HepG2 (cell line): ENCODE data around the gene COL5A1. TPM values are rescaled to one million over a fixed set of nuclear protein-coding genes. Genes with fewer than 3 reads are reported as not detected.

Source experiments
- ATAC-seq: fragments of 200-7000 bp; cut with Tn5 transposase; 3 replicates; pipeline ENCODE4 v1.9.1; 2020; ENCODE audit warnings: mild to moderate bottlenecking, moderate library complexity
- BruUV-seq: library from RNA; stranded (reverse); fragments of 400-500 nt; replicated peaks from 2 replicates; lab custom pipeline; 2021; lab: Mats Ljungman, UMichigan
- CTCF ChIA-PET: fragments of 300-600 bp; formaldehyde crosslinking; extraction: SDS; loops from one replicate; lab custom pipeline; 2021; ENCODE audit warnings: low total read pairs, inconsistent platforms, low intra/inter-chr PET ratio; lab: Yijun Ruan, JAX
- POLR2A ChIA-PET: fragments of 350-600 bp; sonication (Branson Sonifier 250); formaldehyde crosslinking; loops from one replicate; lab custom pipeline; 2020; ENCODE audit warnings: antibody characterized with exemption, inconsistent platforms; lab: Yijun Ruan, JAX
- DNase-seq: peaks from one replicate; pipeline ENCODE4 v3.0.0-alpha.2; 2015; ENCODE audit warnings: low spot score
- FAIRE-seq: peaks from 3 replicates; lab custom pipeline; 2011; peaks lifted over from hg19 to GRCh38; lab: Jason Lieb, UNC
- H2AFZ ChIP-seq: one replicate; pipeline ENCODE4 v1.6.1; 2011; ENCODE audit warnings: low read length, inconsistent platforms
- H3K27ac ChIP-seq: fragments of 300-600 bp; 3 replicates; pipeline ENCODE4 v1.8.0; 2011; ENCODE audit warnings: mixed run types, mild to moderate bottlenecking, mixed read lengths, low read length, inconsistent platforms; ENCODE audit not compliant: insufficient read depth; ENCODE audit errors: extremely low read length
- H3K27me3 ChIP-seq, 2 experiments: fragments of 200-600 bp in 1 of 2; 2 replicates in 1 of 2; 3 replicates in 1 of 2; pipeline versions ENCODE4 v1.6.0 to v1.8.0; 2011; ENCODE audit warnings: low read length in 2 of 2, mild to moderate bottlenecking in 2 of 2, moderate library complexity in 2 of 2, inconsistent platforms in 1 of 2; ENCODE audit not compliant: insufficient read depth in 2 of 2, control insufficient read depth in 1 of 2
- H3K36me3 ChIP-seq, 2 experiments: fragments of 200-600 bp in 1 of 2; replicated peaks in 1 of 2; 2 replicates in 1 of 2; 3 replicates in 1 of 2; pipeline versions ENCODE4 v1.5.1 to v1.8.0; 2011; ENCODE audit warnings: low read length in 2 of 2, inconsistent platforms in 1 of 2; ENCODE audit not compliant: insufficient read depth in 2 of 2, control insufficient read depth in 1 of 2
- H3K4me1 ChIP-seq: 2 replicates; pipeline ENCODE4 v1.5.1; 2012; ENCODE audit warnings: low read length, inconsistent platforms; ENCODE audit not compliant: insufficient read depth
- H3K4me2 ChIP-seq: 2 replicates; pipeline ENCODE4 v1.6.0; 2011; ENCODE audit warnings: low read depth, low read length, inconsistent platforms
- H3K4me3 ChIP-seq, 3 experiments: fragments of 200-600 bp in 1 of 3; sonication (generic), shearing (Covaris generic) in 1 of 3; replicated peaks in 1 of 3; 2 replicates each; pipeline ENCODE4 v1.5.1; 2011 to 2016; ENCODE audit warnings: low read length in 3 of 3, inconsistent platforms in 2 of 3, low read depth in 2 of 3, mild to moderate bottlenecking in 2 of 3, control low read depth in 1 of 3, mixed read lengths in 1 of 3; ENCODE audit not compliant: insufficient read depth in 1 of 3
- H3K79me2 ChIP-seq: one replicate; pipeline ENCODE4 v1.6.1; 2011; ENCODE audit warnings: low read length, inconsistent platforms; ENCODE audit not compliant: insufficient read depth
- H3K9ac ChIP-seq: 2 replicates; pipeline ENCODE4 v1.6.0; 2011; ENCODE audit warnings: mild to moderate bottlenecking, low read depth, low read length, inconsistent platforms; ENCODE audit not compliant: insufficient read depth
- H3K9me3 ChIP-seq: 2 replicates; pipeline ENCODE4 v1.5.1; 2012; ENCODE audit warnings: mild to moderate bottlenecking, low read length
- H4K20me1 ChIP-seq: 2 replicates; pipeline ENCODE4 v1.6.0; 2011; ENCODE audit warnings: inconsistent platforms, mild to moderate bottlenecking, low read length, moderate library complexity; ENCODE audit not compliant: insufficient read depth
- ELF3 ChIP-seq: IDR thresholded peaks from 2 replicates; pipeline ENCODE4 v1.6.1; 2016; ENCODE audit warnings: missing genetic modification reagents, missing compliant biosample characterization
- EZH2 ChIP-seq: conservative IDR thresholded peaks from 2 replicates; pipeline ENCODE4 v1.6.1; 2012; ENCODE audit warnings: mild to moderate bottlenecking, low read depth, low read length, moderate library complexity
- KDM2A ChIP-seq: sonication (generic); formaldehyde crosslinking; IDR thresholded peaks from 2 replicates; pipeline ENCODE4 v1.4.0; 2020; ENCODE audit warnings: low read depth, missing genetic modification reagents, borderline replicate concordance
- MYC ChIP-seq: sonication (generic); formaldehyde crosslinking; IDR thresholded peaks from 2 replicates; pipeline ENCODE4 v1.9.0; 2021; ENCODE audit warnings: missing genetic modification reagents, borderline replicate concordance
- NFKB2 ChIP-seq: sonication (generic); formaldehyde crosslinking; IDR thresholded peaks from 2 replicates; pipeline ENCODE4 v1.4.0; 2020; ENCODE audit warnings: missing genetic modification reagents, borderline replicate concordance
- RAD21 ChIP-seq: fragments of 450-650 bp; formaldehyde crosslinking; IDR thresholded peaks from 2 replicates; pipeline ENCODE4 v1.5.0; 2020; ENCODE audit warnings: mild to moderate bottlenecking
- RARA ChIP-seq: IDR thresholded peaks from 2 replicates; pipeline ENCODE4 v1.6.1; 2016; ENCODE audit warnings: missing genetic modification reagents, missing compliant biosample characterization
- SMC3 ChIP-seq: IDR thresholded peaks from 2 replicates; pipeline ENCODE4 v1.6.1; 2011; ENCODE audit warnings: low read length, improper control_type of control experiment
- STAG1 ChIP-seq: sonication (generic); formaldehyde crosslinking; IDR thresholded peaks from 2 replicates; pipeline ENCODE4 v1.4.0; 2020; ENCODE audit warnings: missing genetic modification reagents
- TCF12 ChIP-seq, 2 experiments: fragments of 450-650 bp in 1 of 2; sonication (generic) in 1 of 2; formaldehyde crosslinking in 1 of 2; IDR thresholded peaks; 2 replicates each; pipeline versions ENCODE4 v1.6.1 to v1.8.0; 2017 to 2022; ENCODE audit warnings: antibody characterized with exemption in 1 of 2, mild to moderate bottlenecking in 1 of 2, missing genetic modification reagents in 1 of 2, moderate library complexity in 1 of 2
- XRCC5 ChIP-seq: fragments of 200-400 bp; formaldehyde crosslinking; optimal IDR thresholded peaks from 2 replicates; pipeline ENCODE3; 2017; ENCODE audit warnings: mild to moderate bottlenecking, low read length
- YY1 ChIP-seq: IDR thresholded peaks from 2 replicates; pipeline ENCODE4 v1.6.1; 2011; ENCODE audit warnings: low read length, low read depth, moderate library complexity, mild to moderate bottlenecking; ENCODE audit not compliant: insufficient read depth, insufficient replicate concordance
- ZSCAN21 ChIP-seq: sonication (generic); formaldehyde crosslinking; IDR thresholded peaks from 2 replicates; pipeline ENCODE4 v1.8.0; 2022; ENCODE audit warnings: mild to moderate bottlenecking, missing genetic modification reagents, moderate library complexity, borderline replicate concordance
- WGBS: methylation state at CpG from one replicate; pipeline ENCODE4 v1.1.6; 2017; ENCODE audit warnings: low lambda C conversion rate; 5-methylcytosine and 5-hydroxymethylcytosine counted together
- in situ Hi-C: cut with HindIII; loops from 2 replicates; pipeline ENCODE4 v1.10.0; 2017; ENCODE audit warnings: low pct_unique_long_range_greater_than_20kb; ENCODE audit not compliant: extremely low pct_ligation_motif_present
- intact Hi-C: fragments of 100-400 bp; cut with micrococcal nuclease; formaldehyde crosslinking; loops from one replicate; pipeline ENCODE4 v1.10.0; 2022; ENCODE audit not compliant: unreplicated experiment
- polyA plus RNA-seq, 8 experiments: library from polyadenylated mRNA; depleted of rRNA in 3 of 8; stranded (reverse) in 7 of 8; unstranded in 1 of 8; fragments of >200 nt; fragmentation: Illumina TruSeq in 4 of 8; extraction: Trizol in 4 of 8; gene quantifications; 2 replicates each; pipeline versions ENCODE4 v1.2.1 to v1.2.3, GENCODE V29; 2011 to 2016; ENCODE audit warnings: low read depth in 4 of 8, missing spikeins in 1 of 8, mixed read lengths in 1 of 8; ENCODE audit not compliant: insufficient read depth in 1 of 8
- total RNA-seq, 5 experiments: library from RNA; depleted of rRNA; stranded (reverse); fragments of >200 nt; fragmentation: Illumina TruSeq; extraction: Trizol; gene quantifications; 2 replicates each; pipeline ENCODE4 v1.2.3, GENCODE V29; 2016; ENCODE audit warnings: low read depth in 1 of 5
- TF ChIP-seq, protein P1 (sequence below): sonication (generic); formaldehyde crosslinking; IDR thresholded peaks from 2 replicates; pipeline ENCODE4 v1.9.0; 2022; ENCODE audit warnings: missing genetic modification reagents, mild to moderate bottlenecking, borderline replicate concordance
- TF ChIP-seq, protein P2 (sequence below): sonication (generic); formaldehyde crosslinking; IDR thresholded peaks from 2 replicates; pipeline ENCODE4 v1.5.0; 2020; ENCODE audit warnings: mild to moderate bottlenecking, missing genetic modification reagents, moderate library complexity
- TF ChIP-seq, protein P3 (sequence below): sonication (generic); formaldehyde crosslinking; IDR thresholded peaks from 2 replicates; pipeline ENCODE4 v1.5.1; 2020; ENCODE audit warnings: mild to moderate bottlenecking, missing genetic modification reagents, moderate library complexity

COL5A1 gene
- total and polyA plus RNA-seq, 2 of the 13 experiments (the other 11 are each of a cell fraction or from before 2014, with no cell fraction given) = not detected

DNA sequence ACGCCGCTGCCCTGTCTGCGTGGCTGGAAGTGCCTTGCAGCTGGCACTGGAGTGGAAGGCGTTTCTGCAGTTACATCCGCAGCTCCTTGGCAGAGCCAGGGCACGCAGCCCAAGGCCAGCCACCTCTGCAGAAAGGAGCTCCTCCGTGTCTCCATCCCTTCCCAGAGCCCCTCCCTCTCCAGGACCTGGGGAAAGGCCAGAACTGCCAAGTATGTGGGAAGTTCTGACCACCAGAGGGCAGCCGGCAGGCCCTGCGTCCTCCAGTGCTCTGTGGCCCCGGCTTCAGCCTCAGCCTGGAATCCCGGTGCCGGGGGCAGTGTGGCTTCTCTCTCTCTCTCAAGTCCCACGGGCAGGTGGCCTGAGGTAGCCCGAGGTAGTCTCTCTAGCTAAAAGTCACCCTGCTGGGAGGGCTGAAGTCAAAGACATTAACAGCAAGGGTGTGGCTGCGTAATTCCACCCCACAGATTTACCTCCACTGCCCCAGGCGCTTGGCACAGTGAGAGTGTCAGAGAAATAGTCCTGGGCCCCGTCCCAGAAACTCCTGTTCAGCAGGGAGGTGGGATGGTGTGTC is 137.3 kb downstream of the COL5A1 start:
- Histone ChIP-seq H2AFZ (no peak overlapping the region), H3K27me3 (peaks cover 15 to 90% of the 10 kb centered on the region in 2 experiments; a peak in 4 of 5 replicates), H3K4me1 (no peaks in the 10 kb centered on the region), H3K27ac (no peak overlapping the region), H3K79me2 (no peaks in the 10 kb centered on the region), H3K4me2 (no peak overlapping the region), H3K9me3 (no peaks in the 10 kb centered on the region), H3K9ac (no peak overlapping the region), H3K36me3 (no peaks in the 10 kb centered on the region), H3K4me3 (no peak overlapping the region), H4K20me1 (no peaks in the 10 kb centered on the region; the same call in 1 of the 2 replicates)
- in situ Hi-C loops (no loop called here), intact Hi-C loops (no loop called here)
- no TSS peak for BruUV-seq
- ChIA-PET CTCF (interaction anchor here (1.6 kb wide), 1 partner anchor 634 kb away, joined by 11 read pairs; no protein-coding TSS in a partner anchor), POLR2A (no interaction called here)
- ATAC-seq = peak; percentile 92
- 32% methylated on average over 8 of the region's 17 CpGs for WGBS
- no peak for FAIRE-seq
- DNase-seq = peak; percentile 48
- TF ChIP-seq, protein P1, sequence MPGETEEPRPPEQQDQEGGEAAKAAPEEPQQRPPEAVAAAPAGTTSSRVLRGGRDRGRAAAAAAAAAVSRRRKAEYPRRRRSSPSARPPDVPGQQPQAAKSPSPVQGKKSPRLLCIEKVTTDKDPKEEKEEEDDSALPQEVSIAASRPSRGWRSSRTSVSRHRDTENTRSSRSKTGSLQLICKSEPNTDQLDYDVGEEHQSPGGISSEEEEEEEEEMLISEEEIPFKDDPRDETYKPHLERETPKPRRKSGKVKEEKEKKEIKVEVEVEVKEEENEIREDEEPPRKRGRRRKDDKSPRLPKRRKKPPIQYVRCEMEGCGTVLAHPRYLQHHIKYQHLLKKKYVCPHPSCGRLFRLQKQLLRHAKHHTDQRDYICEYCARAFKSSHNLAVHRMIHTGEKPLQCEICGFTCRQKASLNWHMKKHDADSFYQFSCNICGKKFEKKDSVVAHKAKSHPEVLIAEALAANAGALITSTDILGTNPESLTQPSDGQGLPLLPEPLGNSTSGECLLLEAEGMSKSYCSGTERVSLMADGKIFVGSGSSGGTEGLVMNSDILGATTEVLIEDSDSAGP = peak; percentile 29; the same call in 1 of the 2 replicates
- peak; percentile 72 for TF ChIP-seq XRCC5
- 0 out of 2 replicates have a peak, but pooled peaks have one; percentile 17 for TF ChIP-seq ELF3 (CRISPR knock-in tag)
- TF ChIP-seq STAG1 (CRISPR knock-in tag) = peak; percentile 60
- TF ChIP-seq, protein P2, sequence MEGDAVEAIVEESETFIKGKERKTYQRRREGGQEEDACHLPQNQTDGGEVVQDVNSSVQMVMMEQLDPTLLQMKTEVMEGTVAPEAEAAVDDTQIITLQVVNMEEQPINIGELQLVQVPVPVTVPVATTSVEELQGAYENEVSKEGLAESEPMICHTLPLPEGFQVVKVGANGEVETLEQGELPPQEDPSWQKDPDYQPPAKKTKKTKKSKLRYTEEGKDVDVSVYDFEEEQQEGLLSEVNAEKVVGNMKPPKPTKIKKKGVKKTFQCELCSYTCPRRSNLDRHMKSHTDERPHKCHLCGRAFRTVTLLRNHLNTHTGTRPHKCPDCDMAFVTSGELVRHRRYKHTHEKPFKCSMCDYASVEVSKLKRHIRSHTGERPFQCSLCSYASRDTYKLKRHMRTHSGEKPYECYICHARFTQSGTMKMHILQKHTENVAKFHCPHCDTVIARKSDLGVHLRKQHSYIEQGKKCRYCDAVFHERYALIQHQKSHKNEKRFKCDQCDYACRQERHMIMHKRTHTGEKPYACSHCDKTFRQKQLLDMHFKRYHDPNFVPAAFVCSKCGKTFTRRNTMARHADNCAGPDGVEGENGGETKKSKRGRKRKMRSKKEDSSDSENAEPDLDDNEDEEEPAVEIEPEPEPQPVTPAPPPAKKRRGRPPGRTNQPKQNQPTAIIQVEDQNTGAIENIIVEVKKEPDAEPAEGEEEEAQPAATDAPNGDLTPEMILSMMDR (CRISPR knock-in tag) = peak; percentile 78
- TF ChIP-seq RARA = no peak
- peak; percentile 27; the same call in 1 of the 2 replicates for TF ChIP-seq SMC3
- TF ChIP-seq, protein P3, sequence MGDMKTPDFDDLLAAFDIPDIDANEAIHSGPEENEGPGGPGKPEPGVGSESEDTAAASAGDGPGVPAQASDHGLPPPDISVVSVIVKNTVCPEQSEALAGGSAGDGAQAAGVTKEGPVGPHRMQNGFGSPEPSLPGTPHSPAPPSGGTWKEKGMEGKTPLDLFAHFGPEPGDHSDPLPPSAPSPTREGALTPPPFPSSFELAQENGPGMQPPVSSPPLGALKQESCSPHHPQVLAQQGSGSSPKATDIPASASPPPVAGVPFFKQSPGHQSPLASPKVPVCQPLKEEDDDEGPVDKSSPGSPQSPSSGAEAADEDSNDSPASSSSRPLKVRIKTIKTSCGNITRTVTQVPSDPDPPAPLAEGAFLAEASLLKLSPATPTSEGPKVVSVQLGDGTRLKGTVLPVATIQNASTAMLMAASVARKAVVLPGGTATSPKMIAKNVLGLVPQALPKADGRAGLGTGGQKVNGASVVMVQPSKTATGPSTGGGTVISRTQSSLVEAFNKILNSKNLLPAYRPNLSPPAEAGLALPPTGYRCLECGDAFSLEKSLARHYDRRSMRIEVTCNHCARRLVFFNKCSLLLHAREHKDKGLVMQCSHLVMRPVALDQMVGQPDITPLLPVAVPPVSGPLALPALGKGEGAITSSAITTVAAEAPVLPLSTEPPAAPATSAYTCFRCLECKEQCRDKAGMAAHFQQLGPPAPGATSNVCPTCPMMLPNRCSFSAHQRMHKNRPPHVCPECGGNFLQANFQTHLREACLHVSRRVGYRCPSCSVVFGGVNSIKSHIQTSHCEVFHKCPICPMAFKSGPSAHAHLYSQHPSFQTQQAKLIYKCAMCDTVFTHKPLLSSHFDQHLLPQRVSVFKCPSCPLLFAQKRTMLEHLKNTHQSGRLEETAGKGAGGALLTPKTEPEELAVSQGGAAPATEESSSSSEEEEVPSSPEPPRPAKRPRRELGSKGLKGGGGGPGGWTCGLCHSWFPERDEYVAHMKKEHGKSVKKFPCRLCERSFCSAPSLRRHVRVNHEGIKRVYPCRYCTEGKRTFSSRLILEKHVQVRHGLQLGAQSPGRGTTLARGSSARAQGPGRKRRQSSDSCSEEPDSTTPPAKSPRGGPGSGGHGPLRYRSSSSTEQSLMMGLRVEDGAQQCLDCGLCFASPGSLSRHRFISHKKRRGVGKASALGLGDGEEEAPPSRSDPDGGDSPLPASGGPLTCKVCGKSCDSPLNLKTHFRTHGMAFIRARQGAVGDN (CRISPR knock-in tag) = 0 out of 2 replicates have a peak, but pooled peaks have one; percentile 16
- TF ChIP-seq YY1 = peak; percentile 28
- peak; percentile 53 for TF ChIP-seq RAD21 (CRISPR knock-in tag)
- TF ChIP-seq NFKB2 (CRISPR knock-in tag) = peak; percentile 27; the same call in 1 of the 2 replicates
- no peak for TF ChIP-seq KDM2A (CRISPR knock-in tag)
- 0 out of 2 replicates have a peak, but pooled peaks have one; percentile 54 for TF ChIP-seq ZSCAN21 (CRISPR knock-in tag)
- TF ChIP-seq MYC (CRISPR knock-in tag) = 0 out of 2 replicates have a peak, but pooled peaks have one; percentile 25
- TF ChIP-seq TCF12 (IDR thresholded peaks at IDR 0.05) = no peak
- TF ChIP-seq TCF12 (CRISPR knock-in tag; IDR thresholded peaks at IDR 0.05) = no peak
- TF ChIP-seq EZH2 = peak; percentile 82; the same call in 1 of the 2 replicates
